Fibroblast of skin of back (primary cell): Measurements from ENCODE around the gene OIT3.
"Not testable (repeated sequence)": the region's sequence is repeated elsewhere in the genome, so short reads cannot be mapped to it uniquely, and the experiment has no call there.

Source experiments
- DNase-seq: peaks from one replicate; pipeline ENCODE4 v3.0.0-alpha.2; 2013

Gene OIT3

GRCh38 chr10:72903941-72904446, 10.5 kb downstream of the OIT3 start:
- DNase-seq = not testable (repeated sequence)

- DNase-seq = no peak
Observed at GRCh38 chr10:72904806-72905205, 11.3 kb downstream of the OIT3 start.

GRCh38 chr10:72906446-72906845, 12.9 kb downstream of the OIT3 start:
- no peak for DNase-seq

- no peak for DNase-seq
Observed at GRCh38 chr10:72910705-72911104, 17.2 kb downstream of the OIT3 start.

- no peak for DNase-seq
Observed at GRCh38 chr10:72911758-72912157, 18.2 kb downstream of the OIT3 start.

- no peak for DNase-seq
Observed at GRCh38 chr10:72912736-72913135, 19.2 kb downstream of the OIT3 start.

GRCh38 chr10:72913287-72913686, 19.7 kb downstream of the OIT3 start:
- no peak for DNase-seq

GRCh38 chr10:72917201-72917600, 23.7 kb downstream of the OIT3 start:
- DNase-seq = peak; percentile 56

GRCh38 chr10:72917803-72918332, 24.3 kb downstream of the OIT3 start:
- not testable (repeated sequence) for DNase-seq

- no peak for DNase-seq
Observed at GRCh38 chr10:72918352-72918751, 24.8 kb downstream of the OIT3 start.

- not testable (repeated sequence) for DNase-seq
Observed at GRCh38 chr10:72921147-72921683, 27.7 kb downstream of the OIT3 start.

- DNase-seq = no peak
Observed at GRCh38 chr10:72924351-72924750, 30.8 kb downstream of the OIT3 start.

- DNase-seq = no peak
Observed at GRCh38 chr10:72925951-72926465, 32.5 kb downstream of the OIT3 start.

- no peak for DNase-seq
Observed at GRCh38 chr10:72927485-72927884, 33.9 kb downstream of the OIT3 start.

- no peak for DNase-seq
Observed at GRCh38 chr10:72928798-72929197, 35.3 kb downstream of the OIT3 start.

- no peak for DNase-seq
Observed at GRCh38 chr10:72930276-72930675, 36.7 kb downstream of the OIT3 start.

- DNase-seq = no peak
Observed at GRCh38 chr10:72932259-72933015, 38.9 kb downstream of the OIT3 start.

- peak; percentile 46 for DNase-seq
Observed at GRCh38 chr10:72935361-72935760, 41.8 kb downstream of the OIT3 start.

GRCh38 chr10:72943498-72944234, 50.1 kb downstream of the OIT3 start:
- DNase-seq = no peak

- DNase-seq = no peak
Observed at GRCh38 chr10:72946963-72947362, 53.4 kb downstream of the OIT3 start.

GRCh38 chr10:72948762-72949161, 55.2 kb downstream of the OIT3 start:
- DNase-seq = no peak

GRCh38 chr10:72951760-72952159, 58.2 kb downstream of the OIT3 start:
- no peak for DNase-seq

GRCh38 chr10:72952189-72952588, 58.6 kb downstream of the OIT3 start:
- no peak for DNase-seq
